Activated CD4-positive, alpha-beta T cell treated with anti-CD3 and anti-CD28 coated beads, Interleukin-2, amount 50 U/mL, for 1 hour (primary cell): Measurements from ENCODE around the gene PDILT.

ENCODE experiments used
- DNase-seq: peaks from one replicate; pipeline ENCODE4 v3.0.0-alpha.2; 2020

The PDILT gene

DNA sequence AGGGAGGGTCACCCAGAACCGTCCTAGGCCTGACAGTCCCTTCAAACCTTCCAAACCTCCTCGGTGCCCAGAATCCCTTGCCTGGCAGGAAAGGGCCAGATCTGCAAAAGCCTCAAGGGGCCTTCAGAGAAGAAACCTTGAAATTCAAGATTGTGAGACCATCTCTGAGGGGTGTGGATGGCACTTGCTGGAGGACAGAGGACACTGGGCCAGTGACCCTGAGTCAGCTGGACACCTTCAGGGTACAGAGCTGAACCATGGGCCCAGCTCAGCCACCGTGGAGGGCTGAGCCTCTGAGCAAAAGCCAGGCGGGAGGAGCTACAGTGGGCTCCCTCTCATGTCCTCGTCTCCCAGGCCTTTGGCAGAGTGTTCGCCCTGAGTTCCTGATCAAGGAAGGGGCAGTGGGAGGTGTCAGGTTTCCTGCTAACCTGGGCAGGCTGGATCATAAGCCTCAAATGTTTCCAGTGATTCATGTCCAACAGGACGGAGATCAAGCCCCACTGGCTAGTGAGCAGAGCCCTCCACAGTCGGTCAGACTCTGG lies 3.0 kb downstream of the PDILT start:
- DNase-seq = no peak

DNA sequence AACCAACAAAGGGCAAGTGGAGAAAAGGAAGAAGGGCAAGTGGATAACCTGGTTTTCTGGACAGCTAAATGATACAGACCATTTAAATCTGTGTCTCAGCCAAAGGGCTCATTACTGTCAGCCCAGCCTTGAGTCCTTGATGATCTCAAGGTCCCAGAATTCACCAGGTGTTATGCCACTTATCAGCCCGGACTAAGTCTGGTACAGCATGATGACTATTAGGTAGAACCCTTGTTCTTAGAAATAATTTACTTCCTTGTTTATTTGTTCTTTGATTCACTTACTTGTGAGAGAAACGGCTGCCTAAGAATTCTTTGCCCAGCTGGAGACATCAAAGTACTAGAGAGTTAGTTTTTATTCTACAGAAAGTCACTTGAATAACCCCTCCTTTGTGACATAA lies 3.5 kb downstream of the PDILT start:
- DNase-seq = no peak

DNA sequence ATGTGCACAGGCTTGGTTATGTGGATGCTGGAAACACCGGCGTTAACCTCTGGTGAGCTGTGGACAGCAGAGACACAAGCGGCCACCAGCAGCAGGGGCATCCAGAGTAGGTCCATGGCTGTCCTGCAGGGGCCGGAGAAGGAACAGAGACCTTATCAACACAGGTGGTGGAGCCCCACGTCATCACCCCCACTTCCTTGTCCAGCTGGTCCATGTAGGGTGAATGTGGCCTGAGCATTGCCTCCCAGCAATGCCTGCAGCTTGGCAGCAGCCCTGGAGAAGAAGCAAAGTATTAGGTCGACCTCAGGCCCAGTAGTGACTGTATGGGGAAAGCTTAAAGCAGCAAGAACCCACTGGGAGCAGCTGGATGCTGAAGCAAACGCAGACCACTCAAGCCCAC lies 5.4 kb downstream of the PDILT start:
- DNase-seq = no peak

DNA sequence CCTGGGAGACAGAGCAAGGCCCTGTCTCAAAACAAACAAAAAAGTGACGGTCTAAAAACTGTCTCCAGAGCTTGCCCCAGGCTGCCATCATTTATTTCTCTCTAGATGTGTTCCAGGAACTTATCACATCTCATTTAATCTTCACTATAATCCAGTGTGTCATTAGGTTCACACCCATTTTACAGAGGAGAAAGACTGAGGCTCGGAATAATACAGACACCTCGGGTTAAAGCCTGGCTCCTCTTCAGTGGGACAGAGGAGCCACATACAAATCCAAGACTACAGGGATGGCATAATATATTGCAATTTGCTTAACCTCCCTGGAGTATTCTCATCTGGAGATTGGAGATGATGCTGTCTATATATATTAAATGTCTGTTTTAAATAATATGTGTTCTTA lies 5.9 kb downstream of the PDILT start:
- DNase-seq = no peak

DNA sequence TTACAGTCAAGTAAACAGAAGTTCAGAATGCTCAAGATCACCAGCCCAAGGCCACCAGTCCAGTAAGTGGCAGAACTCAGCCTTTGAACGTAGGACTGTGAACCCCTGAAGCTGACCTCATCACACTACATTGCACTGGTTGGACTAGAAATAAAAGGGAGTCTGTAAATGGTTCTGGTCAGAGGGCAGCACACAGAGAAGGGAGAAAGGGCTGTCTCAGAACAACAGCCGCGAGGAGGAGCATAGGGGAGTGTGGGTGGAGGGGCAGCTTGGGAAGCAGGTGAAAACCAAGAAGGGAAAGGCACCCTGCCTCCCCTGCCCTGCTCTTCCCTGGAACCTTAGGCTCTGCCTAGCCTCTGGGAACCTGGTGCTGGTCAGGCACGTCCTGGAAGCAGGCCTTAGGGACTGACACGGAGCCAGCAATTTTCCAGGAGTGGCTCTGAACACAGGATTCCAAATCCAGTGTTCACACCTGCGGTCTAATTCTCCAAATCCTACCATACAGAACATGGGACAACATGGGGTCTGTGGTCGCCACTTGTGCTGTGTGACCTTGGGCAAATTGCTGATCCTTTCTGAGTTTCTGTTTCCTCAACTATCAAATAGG lies 7.0 kb downstream of the PDILT start:
- no peak for DNase-seq

DNA sequence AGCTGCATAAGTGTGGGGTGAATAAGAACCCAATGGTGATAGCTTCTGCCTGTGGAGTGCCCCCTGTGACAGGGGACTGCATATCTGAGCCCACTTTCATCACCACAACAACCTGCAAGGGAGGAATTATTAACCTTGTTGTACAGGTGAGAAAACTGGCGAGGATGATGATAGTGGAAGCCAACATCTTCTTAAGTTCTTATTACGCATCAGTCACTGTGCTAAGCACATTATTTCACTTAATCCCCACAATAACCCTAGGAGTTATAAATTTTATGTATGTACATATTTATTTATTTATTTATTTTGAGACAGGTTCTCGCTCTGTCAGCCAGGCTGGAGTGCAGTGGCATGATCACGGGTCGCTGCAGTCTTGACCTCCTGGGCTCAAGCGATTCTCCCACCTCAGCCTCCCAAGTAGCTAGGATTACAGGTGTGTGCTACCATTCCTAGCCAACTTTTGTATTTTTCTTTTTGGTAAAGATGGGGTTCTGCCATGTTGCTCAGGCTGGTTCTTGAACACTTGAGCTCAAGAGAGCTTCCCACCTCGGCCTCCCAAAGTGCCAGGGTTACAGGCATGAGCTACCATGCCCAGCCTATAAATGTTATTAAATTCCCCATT lies 7.6 kb downstream of the PDILT start:
- no peak for DNase-seq

DNA sequence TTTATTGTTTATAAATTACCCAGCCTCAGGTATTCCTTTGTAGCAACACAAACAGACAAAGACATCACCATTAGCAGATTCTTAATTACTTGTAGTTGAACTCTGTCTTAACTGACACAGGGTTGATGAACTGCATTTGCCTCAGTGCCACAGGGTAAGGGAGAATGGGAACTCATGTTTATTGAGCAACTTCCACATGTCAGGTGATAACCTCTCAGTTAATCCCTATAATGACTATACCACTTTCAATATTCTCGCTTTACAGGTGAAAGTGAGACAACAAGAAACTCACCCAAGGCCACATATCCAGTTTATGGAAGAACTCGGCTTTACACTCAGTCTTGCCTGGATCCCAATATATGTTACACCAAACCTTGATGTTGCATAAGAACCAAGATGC lies 8.6 kb downstream of the PDILT start:
- no peak for DNase-seq

DNA sequence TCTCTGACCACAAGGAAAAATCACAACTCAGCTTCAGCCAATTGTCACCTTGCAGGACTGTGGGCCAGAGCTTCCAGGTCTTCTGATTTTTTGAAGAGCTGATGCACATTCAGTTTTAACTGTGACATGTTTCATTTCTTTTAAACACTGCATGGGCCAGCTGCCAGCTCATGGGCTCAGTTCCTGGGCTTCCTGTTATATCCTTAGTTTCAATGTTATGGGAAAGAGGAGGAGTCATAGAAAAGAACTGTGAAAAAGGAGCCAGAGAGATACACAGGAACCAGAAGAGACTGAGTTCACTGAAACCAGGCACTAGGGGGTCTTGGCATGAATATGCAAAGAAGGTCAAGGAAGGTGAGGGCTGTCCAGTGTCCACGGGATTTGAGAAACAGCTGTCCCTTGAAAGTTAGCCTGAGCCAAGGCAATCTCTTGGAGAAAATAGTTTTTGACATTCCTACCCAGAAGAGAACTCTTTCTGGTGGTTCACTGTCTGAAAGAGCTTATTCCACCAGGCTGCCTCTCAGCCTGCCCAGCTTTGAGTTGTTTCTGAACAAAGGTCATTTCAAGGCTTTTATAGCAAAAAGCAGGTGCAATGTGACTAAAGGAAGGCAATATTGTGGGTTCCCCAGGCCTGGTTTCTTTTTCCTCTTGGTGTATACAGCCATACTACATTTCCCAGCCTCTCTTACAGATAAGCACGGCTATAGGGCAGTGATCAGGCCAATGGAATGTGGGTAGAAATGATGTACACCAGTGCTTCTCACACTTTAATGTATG lies 10.5 kb downstream of the PDILT start:
- DNase-seq = no peak

DNA sequence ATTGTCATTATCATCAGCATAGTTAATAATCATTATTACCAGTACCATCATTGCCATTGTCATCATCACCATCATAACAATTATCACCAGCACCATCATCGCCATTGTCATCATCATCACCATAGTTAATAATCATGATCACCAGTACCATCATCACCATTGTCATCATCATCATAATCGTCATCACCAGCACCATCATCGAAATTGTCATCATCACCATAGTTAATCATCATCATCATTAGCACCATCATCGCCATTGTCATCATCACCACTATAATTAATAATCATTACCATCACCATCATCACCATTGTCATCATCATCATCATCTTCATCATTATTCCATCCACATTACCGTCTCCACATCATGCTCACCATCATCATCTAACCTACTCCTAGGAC lies 13.5 kb downstream of the PDILT start:
- DNase-seq = no peak

DNA sequence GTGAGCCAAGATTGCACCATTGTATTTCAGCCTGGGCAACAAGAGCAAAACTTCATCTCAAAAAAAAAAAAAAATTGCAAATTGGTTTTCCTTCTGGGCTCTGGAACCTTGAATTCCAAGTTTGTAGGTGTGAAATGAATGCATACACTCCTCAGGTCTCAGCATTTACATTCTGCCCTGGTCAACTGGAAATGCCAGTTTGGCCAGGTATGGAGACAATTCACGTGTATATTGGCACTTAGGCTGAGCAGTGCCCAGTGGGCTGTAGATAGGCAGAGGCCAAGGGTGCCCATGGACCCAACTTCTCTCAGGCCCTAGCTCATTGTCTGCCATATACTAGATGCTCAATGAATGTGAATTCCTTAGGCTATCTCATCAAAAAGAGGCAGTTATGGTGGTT lies 15.7 kb downstream of the PDILT start:
- DNase-seq = no peak

DNA sequence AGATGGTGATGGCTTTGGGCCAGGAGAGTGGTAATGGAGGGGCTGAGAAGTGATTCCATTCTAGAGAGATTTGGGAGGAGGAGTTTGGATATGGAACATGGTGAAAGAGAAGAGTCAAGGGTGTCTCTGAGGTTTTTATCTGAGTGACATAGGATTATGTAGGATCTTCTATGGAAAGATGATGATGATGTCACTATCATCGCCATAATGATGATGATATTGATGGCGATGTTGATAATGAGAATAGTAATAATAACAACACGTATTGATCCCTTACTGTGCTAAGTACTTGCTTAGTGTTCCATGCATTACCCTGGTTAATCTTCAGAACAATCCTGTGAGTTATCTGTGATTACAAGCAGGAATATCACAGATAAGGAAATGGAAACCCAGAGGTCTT lies 16.6 kb downstream of the PDILT start:
- no peak for DNase-seq

DNA sequence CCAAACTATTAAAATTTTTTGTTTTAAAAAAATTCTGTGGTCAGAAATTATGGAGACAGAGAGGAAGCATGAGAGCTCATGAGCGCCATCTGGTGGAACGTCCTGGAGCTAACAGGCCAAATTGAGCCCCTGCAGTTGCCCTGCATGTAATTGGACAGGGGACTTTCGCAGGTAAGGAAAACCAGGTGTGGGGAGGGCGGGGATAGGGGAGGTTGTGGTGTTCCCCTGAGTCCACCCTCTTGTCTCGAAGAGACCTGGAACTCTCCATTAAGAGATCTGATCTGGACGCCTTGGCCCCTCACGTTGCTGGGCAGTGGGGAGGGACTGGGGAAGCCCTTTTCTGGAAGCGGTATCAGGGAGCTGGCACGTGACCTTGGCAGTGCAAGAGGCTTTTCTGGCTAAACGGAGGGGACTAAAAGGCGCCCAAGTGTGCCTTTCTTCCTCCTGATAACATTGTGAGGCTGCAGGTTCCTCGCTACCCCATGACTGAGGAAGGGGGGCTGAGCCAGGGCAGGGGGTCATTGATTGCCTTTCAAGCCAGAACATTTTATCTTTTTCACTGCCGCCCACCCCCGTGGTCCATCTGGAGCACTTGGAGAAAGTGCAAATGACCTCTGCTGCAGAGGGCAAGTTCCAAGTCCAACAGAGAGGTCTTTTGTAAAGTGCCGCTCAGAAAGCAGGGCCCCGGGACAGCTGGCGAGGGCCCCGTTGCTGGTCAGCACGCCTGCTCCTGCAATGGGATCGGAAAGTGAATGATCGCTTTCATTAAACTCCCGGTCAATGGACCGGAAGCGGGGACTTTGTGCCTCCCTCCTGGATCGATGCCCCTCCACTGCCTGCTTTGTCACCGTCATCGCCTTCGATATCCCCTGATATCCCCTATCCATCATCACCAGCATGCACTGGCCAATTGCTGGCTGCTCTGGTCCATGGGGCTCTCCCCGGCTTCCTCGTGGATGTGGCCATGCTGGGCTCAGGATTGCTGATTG lies 18.4 kb downstream of the PDILT start:
- peak; percentile 52 for DNase-seq

DNA sequence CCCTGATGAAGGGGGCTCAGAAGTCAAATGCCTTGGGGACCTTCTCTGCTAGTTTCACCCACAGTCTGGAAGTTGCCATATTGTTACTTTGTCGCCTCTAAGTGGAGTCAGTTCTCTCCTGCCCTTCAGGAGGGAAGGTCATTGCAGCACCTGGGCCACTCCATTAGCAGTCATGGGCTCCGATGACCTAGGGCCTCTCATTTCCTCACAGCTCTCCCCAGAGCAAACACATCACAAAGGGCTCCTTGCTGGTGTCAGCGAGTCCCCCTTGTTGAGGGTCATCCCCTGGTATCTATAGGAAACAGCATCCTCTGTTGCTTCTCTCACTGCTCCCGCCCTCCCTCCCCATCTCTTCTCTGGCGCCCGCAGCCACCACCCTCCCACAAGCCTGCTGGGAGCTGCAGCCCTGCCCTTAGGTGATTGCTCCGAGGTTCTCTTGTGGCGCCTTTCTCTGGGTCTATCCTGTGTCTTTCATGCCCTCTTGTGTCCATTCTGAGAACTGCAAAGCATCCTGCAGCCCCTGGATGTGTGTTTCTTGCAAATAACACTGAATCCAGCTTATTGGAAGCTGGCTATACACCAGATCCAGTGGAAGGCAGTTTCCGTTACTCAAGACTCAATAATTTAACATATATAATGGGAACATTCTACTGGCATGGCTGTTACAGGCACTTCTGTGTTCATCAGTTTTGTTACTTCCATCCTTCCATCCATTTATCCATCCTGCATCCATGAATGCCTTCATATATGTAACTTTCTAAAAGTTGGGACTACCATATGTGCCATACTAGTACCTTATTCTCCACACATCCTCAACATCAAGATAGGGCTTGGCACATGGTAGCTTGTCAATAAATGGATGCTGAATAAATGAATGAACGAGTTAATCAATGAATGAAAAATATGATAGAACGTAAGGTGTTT lies 21.2 kb downstream of the PDILT start:
- DNase-seq = peak; percentile 19

DNA sequence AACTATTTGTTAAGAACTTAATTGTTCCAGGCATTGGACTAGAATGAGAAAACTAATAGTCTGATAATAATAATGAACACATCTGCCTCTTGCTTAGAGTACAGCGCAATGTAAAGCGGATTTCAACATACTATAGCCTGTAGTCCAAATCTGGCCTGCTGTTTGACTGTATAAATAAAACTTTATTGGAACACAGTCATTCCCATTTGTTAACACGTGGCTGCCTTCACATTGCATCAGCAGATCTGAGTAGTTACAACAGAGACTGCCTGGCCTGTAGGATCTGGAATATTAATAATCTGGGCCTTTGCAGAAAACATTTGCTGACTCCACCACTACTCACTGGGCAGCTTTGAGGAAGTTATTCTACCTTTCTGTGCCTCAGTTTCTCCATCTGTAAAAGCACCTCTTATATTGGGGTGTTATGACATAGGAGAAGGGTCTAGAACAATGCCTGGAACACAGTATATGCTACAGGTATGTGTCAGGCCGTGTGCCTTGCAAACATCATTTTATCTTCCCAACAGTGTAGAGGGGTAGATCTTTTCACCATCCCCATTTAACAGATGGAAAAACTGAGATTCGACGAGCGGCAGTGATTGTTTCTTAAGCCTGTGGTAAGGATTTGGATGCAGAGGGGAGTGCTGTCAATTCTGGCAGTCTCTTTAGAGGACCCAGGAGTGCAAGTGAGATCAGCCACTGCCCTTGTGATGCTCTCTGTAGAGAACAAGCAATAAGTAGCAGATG lies 22.2 kb downstream of the PDILT start:
- no peak for DNase-seq

DNA sequence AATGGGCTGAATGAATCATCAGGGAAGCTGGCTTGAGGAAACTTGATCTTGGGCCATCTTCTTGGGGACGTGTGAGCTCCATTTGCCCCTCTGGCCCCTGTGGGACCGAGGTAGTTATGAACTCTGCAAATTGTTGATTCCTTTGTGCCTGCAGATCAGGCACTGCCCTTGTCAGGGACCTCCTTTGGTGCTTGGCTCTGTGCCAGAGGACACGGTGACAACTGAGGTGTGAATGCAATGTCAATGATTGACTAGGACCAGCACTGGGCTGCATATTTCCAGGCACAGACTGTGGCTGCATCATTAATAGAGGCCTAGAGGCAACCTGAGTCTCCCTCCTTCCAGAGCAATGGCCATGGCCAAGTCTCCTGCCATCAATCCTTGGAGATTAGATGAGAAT lies 23.8 kb downstream of the PDILT start:
- DNase-seq = no peak

DNA sequence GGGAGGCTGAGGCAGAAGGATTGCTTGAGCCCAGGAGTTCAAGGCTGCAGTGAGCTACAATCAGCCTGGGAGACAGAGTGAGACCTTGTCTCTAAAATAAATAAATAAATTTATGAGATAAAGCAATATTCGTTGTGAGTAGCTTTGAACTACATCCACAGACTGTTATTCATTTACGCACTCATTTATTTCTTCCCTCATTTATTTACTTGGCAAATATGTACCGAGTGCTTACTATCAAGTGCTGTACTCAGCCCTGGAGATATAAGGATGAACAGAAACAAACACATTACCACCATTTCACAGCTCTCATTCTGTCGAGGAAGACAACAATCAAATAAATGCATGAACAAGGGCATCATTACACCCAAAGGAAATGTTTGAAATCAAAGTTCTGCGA lies 27.4 kb downstream of the PDILT start:
- DNase-seq = no peak

DNA sequence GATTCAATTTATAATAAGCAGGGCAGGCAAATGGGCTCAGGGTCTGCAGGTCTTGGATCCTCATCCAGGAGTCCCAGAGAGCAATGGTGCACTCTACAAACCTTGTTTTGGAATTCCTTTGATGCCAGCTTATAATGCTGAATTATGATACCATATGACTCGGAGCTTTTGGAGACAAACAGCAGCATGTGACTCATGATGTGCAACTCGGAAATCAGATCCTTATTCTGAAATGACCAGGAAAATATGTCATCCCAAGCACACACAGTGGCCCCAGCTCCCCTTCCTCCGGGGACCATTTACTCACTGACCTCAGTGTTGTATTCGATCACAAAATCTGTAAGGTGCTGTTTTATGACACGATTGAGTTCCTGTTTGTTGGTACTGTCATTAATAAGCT lies 31.8 kb downstream of the PDILT start:
- no peak for DNase-seq

DNA sequence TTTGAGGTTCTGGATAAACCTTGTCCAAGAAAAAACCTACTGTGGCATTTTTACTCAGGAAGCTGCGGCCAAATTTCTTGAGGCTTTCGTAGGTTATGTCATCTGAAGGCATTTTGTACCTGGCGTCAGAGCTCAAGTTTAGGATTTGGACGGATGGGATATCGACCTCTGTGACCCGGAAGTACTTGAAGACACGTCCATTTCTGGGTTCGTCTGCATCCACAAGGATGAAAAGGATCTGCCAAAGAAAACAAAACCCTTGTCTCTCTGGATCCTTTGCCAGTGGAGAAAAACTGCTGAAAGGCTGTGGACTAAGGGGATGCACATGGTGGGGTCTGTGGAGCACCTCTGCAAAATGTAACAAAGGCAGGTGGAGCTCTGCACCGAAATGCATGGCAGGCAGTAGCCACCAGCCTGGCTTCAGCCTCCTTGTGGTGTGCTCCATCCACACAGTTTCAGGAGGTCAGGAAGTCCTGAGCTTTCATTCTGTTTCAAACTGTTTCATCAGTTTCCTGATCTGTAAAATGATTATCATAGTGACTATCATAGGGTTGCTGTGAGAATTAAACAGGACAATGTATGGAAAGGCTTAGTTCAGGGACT lies 35.0 kb downstream of the PDILT start:
- DNase-seq = no peak

DNA sequence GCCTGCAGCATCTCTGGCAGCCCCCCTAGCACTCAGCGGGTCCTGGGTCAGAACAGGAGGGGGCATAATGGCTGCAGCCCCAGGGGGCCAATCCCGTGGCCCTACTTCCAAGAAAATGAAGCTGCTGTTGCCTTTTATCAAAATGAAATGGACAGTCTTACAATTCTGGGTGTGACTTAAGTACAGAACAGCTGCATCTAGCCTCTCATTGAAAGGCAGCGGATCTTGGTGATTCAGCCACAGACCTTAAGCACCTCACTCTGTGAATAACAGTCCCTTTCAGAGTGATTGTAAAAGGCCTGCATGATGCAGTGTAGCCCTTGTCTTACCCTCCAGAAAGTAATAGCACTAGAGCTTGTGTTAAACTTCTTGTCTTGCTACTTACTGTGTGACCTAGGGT lies 40.5 kb downstream of the PDILT start:
- no peak for DNase-seq

DNA sequence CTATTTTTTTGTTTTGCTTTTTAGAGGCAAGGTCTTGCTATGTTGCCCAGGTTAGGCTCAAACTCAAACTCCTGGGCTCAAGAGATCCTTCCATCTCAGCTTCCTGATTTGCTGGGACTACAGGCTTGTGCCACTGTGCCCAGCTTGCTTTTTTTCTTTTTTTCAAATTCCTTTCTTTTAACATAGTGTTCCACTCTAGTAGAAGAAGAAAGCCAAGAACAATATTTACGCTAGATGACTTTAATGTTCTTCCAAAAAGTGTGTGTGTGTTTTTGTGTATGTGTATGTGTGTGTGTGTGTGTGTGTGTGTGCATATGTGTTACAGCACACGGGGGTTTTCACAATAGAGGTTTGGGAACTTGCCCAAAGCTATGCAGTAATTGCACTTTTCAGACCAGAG lies 41.3 kb downstream of the PDILT start:
- no peak for DNase-seq

DNA sequence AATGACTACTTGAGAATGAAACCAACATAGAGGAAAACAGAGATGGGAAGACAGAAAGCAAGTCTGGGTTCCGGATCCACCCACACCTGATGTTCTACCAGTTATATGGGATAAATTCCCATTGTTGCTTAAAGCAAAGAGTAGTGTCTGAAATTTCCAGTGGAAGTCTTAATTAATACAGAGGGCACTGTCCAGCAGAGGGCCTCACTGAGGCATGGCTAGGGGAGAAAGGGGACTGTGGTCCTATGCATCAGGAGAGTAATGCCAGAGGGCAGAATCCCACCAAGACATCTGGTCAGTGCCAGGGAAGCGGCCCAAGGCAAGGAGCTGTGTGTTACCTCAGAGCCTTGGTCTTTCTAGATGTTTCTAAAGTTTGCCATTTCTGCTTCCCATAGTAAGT lies 44.5 kb downstream of the PDILT start:
- no peak for DNase-seq
